HG03196 (cell line): ENCODE results near the gene MRPL28.
"Not testable (repeated sequence)": the region's sequence is repeated elsewhere in the genome, so short reads cannot be mapped to it uniquely, and the experiment has no call there.

Source experiments
- ATAC-seq: cut with Tn5 transposase; IDR thresholded peaks from one replicate; pipeline ENCODE4 v1.9.1; 2021; ENCODE audit not compliant: unreplicated experiment

The MRPL28 gene

DNA sequence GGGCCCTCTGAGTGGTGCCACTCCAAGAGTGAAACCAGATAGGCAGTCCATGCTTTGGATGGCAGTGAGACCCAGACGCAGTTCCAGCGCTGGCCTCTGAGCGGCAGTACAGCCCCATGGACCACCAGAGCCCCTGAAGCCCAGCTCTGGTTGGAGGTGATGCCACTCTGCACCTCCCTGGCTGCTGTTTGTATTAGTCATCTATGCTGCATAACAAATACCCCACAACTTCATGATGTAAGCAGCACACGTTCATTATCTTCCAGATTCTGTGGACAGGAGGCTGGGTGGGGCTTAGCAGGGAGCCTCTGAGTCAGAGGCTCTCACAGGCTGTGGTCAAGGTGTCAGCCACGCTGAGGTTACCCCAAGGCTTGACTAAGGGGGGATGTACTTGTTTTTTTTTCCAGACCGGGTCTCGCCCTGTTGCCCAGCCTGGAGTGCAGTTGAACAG, 21.6 kb upstream of the MRPL28 start:
- ATAC-seq, result no peak

DNA sequence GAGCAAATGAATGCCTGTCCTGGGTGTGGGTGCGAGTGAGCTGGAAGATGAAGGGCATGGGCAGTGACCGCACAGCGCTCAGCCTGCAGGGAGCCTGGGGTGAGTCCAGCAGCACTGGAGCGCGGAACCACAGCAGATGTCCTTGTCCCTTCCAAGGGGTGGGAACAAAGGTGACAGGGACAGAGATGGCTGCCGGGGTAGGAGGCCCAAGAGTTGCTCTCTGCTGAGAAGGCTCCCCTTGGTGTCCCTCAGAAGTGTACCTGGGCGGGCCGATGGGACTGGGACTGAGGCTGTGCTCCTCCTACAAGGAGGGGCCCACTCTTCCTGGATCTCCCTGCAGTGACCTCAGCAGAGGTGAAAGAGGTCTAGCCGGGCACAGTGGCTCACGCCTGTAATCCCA, 19.0 kb upstream of the MRPL28 start:
- ATAC-seq, result no peak

DNA sequence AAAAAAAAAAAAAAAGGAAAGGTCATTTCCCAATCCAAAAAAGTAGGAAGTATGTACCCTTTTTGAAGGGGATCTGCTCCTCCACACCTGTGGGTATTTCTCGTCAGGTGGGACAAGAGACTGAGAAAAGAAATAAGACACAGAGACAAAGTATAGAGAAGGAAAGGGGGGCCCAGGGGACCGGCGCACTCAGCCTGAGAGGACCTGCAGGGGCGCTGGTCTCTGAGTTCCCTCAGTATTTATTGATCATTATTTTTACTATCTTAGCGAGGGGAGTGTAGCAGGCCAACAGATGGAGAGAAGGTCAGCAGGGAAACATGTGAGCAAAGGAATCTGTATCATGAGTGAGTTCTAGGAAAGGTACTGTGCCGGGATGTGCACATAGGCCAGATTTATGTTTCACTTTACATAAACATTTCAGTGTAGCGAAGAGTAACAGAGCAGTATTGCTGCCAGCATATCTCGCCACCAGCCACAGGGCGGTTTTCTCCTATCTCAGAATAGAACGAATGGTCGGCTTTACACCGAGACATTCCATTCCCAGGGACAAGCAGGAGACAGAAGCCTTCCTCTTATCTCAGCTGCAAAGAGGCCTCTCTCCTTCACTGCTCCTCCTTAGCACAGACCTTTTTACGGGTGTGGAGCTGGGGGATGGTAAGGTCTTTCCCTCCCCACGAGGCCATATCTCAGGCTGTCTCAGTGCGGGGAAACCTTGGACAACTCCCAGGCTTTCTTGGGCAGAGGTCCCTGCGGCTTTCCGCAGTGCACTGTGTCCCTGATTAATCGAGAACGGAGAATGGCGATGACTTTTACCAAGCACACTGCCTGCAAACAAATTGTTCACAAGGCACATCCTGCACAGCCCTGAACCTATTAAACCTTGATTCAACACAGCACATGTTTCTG, 17.7 kb upstream of the MRPL28 start:
- ATAC-seq, result not testable (repeated sequence)

DNA sequence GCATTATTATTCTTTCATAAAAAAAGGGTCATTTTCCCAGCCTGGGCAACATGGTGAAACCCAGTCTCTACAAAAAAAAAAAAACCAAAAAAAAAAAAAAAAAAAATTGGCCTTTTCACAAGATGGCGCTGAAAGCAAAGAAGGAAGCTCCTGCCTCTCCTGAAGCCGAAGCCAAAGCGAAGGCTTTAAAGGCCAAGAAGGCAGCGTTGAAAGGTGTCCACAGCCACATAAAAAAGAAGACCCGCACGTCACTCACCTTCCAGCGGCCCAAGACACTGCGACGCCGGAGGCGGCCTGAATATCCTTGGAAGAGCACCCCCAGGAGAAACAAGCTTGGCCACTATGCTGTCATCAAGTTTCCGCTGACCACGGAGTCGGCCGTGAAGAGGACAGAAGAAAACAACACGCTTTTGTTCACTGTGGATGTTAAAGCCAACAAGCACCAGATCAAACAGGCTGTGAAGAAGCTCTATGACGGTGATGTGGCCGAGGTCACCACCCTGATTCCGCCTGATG, 16.4 kb upstream of the MRPL28 start:
- no peak for ATAC-seq

DNA sequence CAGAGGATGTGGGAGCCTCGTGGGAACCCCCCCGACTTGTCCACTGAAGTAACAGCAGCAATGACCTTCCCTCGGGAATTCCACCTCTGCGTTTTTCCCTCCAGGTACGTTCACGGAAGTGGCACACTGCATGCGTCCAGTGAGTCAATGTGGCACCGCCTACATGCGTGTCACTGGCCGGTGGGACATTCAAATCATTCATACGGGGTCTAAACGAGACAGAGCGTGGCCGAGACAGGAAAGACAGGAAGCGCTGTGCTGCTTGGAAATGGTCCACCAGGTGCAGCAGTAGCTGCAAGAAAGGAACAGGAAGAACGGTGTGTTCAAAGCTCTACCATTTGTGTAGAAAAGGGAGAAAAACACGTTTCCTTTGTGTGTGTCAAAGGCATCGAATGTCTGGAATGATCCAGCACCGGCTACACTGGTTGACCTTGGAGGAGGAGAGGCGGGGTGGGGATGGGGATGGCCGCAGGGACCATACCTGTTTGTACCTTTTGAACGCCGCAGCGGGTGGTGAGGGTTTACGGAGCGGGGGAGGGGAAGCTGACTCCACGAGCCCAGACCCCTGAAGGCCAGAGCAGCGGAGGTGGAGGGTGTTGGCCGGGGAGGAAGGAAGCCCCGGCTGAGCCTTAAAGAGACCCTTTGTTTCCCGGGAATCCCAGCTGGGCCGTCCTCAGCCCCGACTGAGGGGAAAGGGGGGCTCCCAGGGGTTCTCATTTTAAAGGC, 13.2 kb upstream of the MRPL28 start:
- no peak for ATAC-seq

DNA sequence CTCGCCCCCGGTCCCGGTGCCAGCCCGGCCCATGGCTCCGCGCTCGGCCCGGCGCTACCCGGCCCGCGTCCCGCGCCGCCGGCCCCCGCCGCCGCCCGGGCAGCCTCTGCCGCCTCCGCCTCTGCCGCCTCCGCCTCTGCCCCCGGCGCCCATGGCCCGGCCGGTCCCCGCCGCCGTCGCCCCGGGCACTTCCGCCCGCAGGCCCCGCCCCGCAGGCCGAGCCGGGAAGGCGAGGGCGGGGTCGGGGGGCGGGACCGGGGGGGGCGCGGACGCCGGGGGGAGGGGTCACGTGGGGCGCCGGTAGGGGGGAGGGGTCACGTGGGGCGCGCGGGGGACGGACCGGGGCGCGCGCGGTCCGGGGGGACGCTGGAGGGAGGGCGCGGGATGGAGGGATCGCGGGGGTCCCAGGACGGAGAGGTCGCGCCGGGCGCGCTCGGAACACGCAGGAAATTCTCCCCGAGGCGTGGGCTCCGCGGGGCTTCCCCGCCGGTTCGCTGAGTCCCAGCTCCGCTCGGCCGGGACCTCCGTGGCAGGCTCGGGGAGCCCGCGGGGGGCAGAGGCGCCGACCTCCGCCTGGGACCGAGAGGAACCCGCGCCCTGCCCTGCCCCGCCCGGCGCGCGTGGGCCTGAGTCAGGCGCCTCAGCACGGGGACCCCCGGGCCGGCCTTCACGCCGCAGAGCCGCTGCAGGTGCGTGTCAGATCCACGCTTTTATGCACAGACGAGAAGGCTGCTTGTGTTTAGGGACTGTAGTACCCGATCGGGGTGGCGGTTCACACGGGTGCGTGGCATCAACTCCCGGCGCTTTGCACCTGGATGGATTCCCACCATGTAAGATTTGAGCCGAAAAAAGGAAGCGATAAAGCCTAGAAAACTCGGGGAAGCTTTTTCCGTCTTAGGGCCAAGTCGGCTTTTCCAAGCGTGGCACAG, 11.7 kb upstream of the MRPL28 start, which contains the start of gene PGAP6:
Gene PGAP6, minus strand, starts transcription at position 190 of the 929 bp plus-strand sequence. Its CDS starts 157 bp downstream, at position 33.
- ATAC-seq, result no peak

DNA sequence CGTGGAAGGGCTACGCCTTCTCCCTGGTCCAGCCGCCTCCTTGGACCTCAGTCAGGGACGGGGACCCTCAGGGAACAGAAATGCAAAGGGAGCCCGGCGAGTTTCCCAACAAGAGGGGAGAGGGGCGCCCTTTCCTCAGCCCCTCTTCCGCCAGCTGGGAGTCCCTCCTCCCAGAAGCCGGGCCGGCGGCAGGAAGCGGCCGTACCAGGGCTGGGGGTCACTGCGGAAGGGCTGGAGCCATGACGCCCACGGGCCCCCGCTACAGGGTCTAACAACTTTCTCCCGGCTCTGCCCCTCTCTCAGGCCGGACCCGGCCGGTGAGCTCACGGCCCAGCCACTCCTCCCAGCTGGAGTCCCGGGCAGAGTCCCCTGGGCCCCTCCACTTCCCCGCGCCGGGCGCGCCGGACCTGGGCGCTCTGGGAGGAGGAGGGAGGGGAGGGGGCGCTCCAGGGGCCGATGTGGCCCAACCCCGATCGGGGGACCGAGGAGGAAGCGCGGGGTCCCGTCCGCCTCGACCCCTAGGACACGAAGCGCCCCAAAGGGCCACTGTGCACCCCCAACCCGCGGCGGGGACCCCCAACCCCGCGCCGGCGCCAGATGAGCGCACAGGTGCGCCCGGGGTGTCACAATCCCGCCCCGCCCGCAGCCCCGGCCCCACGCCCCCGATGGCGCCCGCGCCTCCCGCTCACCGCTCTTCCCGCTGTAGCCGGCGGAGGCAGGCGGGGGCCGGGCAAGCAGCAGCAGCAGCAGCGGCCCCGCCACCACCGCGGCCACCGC, 10.9 kb upstream of the MRPL28 start:
- no peak for ATAC-seq

DNA sequence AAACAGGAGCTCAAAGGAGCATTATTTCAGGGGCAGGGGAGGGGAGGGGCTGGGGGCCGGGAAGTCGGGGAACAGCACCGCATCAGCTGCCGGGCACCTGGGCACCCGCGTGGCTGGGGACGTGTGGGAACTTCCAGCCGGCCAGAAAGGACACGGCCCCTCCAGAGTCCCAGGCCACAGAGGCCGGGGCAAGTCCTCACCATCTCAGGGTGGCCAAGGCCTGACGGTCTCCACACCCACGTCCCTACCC, 10.3 kb upstream of the MRPL28 start:
- no peak for ATAC-seq

DNA sequence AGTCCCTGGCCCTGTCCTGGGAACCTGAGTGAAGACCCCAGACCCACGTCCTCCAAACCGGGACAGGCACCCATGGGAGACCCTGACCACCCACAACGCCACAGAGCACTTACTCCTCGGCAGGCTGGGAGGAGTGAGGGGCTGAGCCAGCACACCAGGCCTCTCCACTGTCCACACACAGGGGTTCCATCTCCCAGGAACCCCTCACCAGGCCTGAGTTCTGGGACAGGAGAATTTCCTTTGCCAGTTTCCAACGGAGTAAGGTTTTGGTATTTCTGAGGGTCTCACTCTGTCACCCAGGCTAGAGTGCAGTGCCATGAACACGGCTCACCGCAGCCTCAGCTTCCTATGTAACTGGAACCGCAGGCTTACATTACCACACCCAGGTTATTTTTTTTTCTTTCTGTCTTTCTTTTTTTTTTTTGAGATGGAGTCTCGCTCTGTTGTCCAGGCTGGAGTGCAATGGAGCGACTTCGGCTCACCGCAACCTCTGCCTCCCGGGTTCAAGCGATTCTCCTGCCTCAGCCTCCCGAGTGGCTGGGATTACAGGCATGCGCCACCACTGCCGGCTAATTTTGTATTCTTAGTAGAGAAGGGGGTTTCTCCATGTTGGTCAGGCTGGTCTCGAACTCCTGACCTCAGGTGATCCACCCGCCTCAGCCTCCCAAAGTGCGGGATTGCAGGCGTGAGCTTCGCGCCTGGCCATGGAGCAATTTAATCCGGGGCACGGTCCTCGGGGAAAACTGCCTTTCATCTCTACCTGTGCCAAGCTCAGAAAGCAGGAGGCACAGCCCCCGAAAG, 9.8 kb upstream of the MRPL28 start:
- no peak for ATAC-seq

DNA sequence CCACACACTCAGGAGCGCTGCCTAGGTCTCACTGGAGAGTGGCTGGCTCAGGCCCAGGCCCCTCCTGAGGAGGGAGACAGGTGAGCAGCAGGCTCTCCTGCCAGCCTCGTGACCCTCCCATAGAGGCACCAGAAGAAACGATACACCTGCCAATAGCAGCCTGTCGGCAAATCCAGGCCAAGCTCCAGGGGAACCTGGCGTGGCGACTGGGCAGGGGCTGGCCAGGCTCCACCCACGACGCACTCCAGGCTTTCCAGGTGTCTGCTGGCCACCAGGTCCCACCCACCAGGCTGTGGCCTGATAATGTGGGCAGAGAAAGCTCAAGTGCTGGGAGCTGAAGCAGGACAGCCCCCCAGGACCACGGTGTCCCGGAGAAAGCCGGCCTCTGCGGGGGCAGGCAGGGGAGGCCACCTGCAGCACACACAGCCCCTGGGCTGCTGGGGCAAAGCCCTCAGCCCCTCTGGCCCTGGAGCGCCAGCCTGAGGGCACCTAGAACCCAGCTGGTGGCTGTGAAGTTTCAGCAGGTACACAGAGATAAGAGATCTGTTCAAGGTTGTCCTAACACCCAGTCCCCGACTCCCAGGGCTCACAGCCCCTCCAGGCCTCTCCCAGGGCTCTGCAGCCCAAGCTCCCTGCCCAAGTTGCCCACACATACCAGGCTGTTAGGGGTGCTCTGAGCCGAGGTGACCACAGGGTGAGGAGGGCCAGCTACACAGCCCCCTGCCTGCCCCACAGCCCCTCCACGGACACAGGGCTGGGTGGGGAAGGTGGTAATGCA, 9.0 kb upstream of the MRPL28 start:
- no peak for ATAC-seq

DNA sequence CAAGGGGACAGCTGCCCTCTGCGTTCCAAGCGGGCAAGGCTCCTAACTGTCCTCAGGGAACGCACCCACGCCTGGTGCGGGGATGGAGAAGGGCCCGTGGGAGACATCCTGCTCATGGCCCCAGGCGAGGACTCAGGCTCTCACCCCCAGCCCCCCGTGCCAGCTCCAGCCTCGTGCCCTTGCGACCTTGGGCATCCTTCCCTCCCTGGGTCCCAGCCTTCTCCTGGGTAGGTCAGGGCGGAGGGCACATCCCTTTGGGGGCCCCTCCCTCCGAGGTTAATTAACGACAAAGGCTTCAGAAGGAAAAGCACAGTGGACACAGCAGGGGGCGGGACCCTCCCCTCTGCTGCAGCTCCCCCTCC, 8.5 kb upstream of the MRPL28 start:
- ATAC-seq, result no peak

DNA sequence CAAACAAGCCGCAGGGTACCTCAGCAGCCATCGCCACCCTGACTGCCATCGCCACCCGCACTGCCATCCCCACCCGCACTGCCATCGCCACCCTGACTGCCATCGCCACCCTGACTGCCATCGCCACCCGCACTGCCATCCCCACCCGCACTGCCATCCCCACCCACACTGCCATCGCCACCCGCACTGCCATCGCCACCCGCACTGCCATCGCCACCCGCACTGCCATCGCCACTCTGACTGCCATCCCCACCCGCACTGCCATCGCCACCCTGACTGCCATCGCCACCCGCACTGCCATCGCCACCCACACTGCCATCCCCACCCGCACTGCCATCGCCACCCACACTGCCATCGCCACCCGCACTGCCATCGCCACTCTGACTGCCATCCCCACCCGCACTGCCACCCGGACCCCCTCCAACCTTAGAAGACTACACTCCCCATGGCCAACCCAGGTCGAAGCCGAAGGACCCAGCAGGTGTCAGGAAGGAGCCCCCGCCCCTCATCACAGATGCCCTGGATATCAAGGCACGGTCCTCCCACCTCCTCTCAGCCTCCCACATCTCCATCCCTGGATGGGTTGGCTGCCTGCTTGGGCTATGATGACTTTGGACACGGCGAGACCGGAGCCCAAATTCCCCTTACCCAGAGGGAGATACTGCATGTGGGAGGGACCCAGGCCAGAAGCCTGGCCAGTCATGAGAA, 7.9 kb upstream of the MRPL28 start:
- not testable (repeated sequence) for ATAC-seq

DNA sequence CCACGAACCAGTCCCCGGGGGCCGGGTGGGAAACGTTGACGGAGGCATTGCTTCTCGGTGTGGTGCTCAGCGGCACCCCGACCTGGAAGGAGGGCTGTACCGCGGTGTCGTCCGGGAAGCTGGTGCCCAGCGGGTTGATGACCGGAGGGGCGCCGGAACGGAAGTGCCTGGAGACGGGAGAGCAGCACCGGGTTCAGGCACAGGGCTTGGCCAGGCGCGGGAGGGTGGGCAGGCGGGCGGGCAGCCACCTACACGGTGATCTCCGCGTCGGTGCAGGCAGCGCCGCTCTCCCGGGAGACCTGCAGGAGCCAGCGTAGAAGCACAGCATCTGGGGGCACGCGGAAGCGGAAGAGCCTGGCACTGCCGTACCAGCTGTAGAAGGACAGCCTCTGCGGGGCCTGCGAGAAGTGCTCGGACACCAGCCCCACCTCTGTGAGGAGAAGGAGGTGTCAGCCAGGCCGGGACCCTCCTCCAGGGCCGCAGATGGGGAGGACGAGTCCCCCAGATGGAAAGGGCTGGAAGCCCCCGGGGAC, 7.1 kb upstream of the MRPL28 start:
- ATAC-seq, result no peak

DNA sequence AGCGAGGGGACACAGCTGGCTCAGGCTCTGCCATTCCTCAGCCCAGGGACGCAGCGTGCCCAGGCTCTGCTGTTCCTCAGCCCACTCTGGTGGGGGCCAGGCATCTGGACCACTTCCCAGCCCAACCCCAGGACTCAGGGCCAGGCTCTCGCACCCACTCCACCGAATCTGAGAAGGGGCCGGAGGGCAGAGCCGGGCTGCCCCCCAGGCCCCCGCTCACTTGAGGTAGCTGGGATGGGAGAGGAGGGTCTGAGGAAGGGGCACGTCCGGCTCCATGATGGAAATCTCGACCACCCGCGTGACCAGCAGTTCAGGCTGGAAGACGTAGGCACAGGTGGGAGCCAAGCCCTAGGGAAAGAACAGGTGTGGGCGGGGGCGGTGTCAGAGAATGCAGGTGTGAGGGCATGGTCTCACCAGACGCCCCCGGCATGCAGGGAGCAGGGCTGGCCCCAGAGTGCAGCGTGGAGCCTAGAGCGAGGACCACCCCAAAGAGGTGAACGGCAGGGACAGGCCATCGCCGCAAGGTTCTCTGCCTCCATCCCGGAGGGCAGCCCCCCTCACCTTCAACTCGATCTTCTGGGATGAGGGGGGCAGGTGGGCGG, 6.6 kb upstream of the MRPL28 start:
- ATAC-seq, result no peak

DNA sequence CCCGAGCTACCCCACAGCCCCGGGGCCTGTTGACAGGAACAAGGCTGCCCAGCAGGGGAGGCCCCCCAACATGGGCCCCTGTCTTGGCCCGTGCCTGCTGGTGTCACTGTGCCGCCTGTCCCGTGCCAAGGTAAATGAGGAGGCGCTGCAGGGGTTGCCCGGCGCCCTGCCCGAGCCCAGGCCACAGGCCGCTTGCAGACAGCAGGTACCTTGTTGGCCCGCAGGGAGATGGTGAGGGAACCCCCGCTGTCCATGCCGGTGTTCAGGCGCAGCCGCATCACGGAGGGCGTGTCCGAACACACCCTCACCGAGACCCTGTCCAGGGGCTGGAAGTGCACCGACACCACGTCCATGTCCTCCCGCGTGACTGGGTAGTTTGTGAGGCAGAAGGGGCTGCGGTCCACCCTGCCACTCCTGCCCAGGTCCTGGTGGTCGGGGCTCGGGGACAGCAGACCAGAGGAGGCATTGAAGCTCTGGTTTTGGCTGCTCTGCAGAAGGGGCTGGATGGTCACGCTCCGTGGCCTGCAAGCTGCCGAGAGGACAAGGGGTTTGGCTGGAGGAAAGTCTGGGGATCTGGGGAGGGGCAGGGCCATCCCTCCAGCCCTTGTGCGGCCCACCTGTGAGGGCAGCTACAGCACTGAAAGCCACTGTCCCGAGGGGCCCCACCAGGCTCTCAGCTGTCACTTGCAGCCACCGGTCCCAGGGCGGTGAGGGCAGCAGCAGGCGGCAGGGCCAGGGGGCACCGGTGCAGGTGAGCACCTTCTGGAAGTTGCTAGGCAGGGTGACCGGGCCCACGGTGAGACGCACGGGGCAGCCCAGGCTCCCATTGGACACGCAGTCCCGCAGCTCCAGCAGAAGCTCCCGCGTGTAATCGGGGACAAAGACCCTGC, 5.8 kb upstream of the MRPL28 start:
- no peak for ATAC-seq

DNA sequence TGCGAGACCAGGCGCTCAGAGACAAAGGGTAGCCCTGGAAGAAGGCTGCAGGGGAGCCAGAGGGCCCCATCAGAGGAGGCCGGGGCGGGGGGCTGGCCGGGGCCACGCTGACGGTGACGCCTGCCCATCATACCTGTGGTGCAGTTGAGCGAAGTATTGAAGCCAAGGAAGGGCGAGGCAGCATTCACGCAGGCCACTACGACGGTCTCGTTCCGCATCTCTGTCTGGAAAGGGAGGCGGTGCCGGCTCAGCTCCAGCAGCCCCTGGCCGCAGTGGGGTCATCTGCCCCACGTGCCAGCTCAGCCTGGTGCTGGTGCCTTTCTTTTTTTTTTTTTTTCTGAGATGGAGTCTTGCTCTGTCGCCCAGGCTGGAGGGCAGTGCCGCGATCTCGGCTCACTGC, 4.9 kb upstream of the MRPL28 start:
- ATAC-seq, result no peak

DNA sequence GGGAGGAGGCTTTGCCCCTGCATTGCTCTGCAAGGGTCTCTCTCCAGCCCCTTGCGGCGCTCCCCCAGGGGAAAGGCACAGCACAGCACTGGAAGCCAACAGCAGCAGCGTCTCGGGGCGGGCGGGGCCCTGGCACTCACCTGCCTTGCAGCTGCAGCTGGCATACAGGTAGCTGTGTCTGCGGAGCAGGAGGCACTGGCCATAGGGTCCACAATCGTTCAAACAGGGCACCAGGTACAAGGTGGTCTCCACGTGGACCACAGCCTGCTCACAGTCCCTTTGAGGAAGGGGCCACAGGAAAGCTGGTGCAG, 4.2 kb upstream of the MRPL28 start:
- no peak for ATAC-seq
